ENCODE results near the gene PFKFB4. TPM values are rescaled to one million over a fixed set of nuclear protein-coding genes. Genes with fewer than 3 reads are reported as not detected.
A peak's percentile ranks its signal among the peaks of the same experiment; 100 is the strongest.

Gene PFKFB4
- total and polyA plus RNA-seq, 2 of the 4 experiments (the other 2 are of a cell fraction), result 16.9 to 17.0 TPM

GRCh38 chr3:48564667-48565066 lies 8.1 kb upstream of the PFKFB4 start:
- H3K4me3 ChIP-seq (ENCODE audit: insufficient read depth, low read depth, low read length), result no peak overlapping the region
- ChIA-PET CTCF (no interaction called here), POLR2A (ENCODE audit: unreplicated experiment) (no interaction called here)

More at GRCh38 chr3:48564667-48565066, 8.1 kb upstream of the PFKFB4 start:
- Histone ChIP-seq H2BK20ac (ENCODE audit: low read depth, low read length) (peak overlapping the region; percentile 79), H3K18ac (ENCODE audit: low read depth, low read length) (no peak overlapping the region), H4K91ac (ENCODE audit: insufficient read depth, low read depth, low read length) (peak overlapping the region; percentile 97), H4K8ac (ENCODE audit: low read depth in 2 of 2, low read length in 2 of 2) (peak overlapping the region; percentile 62 to 91; a peak in 2 of 4 replicates), H2AFZ (replicated peaks; ENCODE audit: low read length, poor library complexity) (no peak overlapping the region), H3K9ac (ENCODE audit: low read depth, low read length) (no peak overlapping the region), H4K20me1 (ENCODE audit: insufficient read depth, low read length) (no peaks in the 10 kb centered on the region; the same call in none of the 2 replicates), H3K4me2 (ENCODE audit: low read depth, low read length) (no peak overlapping the region), H3K4ac (ENCODE audit: low read depth, low read length) (peak overlapping the region; percentile 85), H2BK5ac (ENCODE audit: low read depth, low read length, poor library complexity, severe bottlenecking) (peak overlapping the region; percentile 78), H3K36me3 (ENCODE audit: control insufficient read depth, insufficient read depth, low read length) (peaks cover 41% of the 10 kb centered on the region), H3K79me1 (ENCODE audit: low read depth in 1 of 2, low read length in 2 of 2) (peaks cover 8 to 49% of the 10 kb centered on the region in 2 experiments; a peak in 3 of 4 replicates), H3K9me3 (ENCODE audit: control insufficient read depth, insufficient read depth, low read length) (no peaks in the 10 kb centered on the region), H3K56ac (ENCODE audit: extremely low read depth, insufficient read depth, low read length) (0 out of 2 replicates have a peak overlapping the region, but pooled peaks have one; percentile 2), H3K9me1 (ENCODE audit: insufficient read depth, low read length) (peaks cover 30% of the 10 kb centered on the region), H2BK15ac (ENCODE audit: low read depth, low read length) (no peak overlapping the region; the same call in 2 of the 3 replicates), H3K14ac (replicated peaks; ENCODE audit: low read depth, low read length) (peak overlapping the region; percentile 76; the same call in 1 of the 2 replicates), H4K5ac (ENCODE audit: low read depth, low read length) (peak overlapping the region; percentile 57; the same call in 1 of the 2 replicates), H2AK9ac (replicated peaks; ENCODE audit: low read depth, low read length, poor library complexity) (peak overlapping the region; percentile 97), H2BK120ac (ENCODE audit: low read depth, low read length) (peak overlapping the region; percentile 90), H3K27me3 (ENCODE audit: control insufficient read depth, insufficient read depth, low read length) (no peaks in the 10 kb centered on the region), H3K23ac (ENCODE audit: low read depth, low read length) (no peak overlapping the region), H3K4me1 (ENCODE audit: control insufficient read depth, insufficient read depth, low read length) (peaks cover 36% of the 10 kb centered on the region), H2AK5ac (ENCODE audit: low read depth, low read length) (peak overlapping the region; percentile 96), H3K27ac (ENCODE audit: insufficient read depth, low read length) (peak overlapping the region; percentile 47)
- TF ChIP-seq RAD21 (IDR thresholded peaks at IDR 0.05; ENCODE audit: low read length) (no peak), CEBPB (IDR thresholded peaks at IDR 0.05; ENCODE audit: low read depth, low read length) (no peak), MAZ (IDR thresholded peaks at IDR 0.05; ENCODE audit: borderline replicate concordance, low read depth, low read length) (no peak), POLR2A (IDR thresholded peaks at IDR 0.05; ENCODE audit: low read depth, low read length) (no peak), CHD1 (IDR thresholded peaks at IDR 0.05; ENCODE audit: low read depth, low read length) (no peak)
- TF ChIP-seq, protein P1, sequence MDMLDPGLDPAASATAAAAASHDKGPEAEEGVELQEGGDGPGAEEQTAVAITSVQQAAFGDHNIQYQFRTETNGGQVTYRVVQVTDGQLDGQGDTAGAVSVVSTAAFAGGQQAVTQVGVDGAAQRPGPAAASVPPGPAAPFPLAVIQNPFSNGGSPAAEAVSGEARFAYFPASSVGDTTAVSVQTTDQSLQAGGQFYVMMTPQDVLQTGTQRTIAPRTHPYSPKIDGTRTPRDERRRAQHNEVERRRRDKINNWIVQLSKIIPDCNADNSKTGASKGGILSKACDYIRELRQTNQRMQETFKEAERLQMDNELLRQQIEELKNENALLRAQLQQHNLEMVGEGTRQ (IDR thresholded peaks at IDR 0.05; ENCODE audit: low read depth, low read length), result no peak
- TF ChIP-seq, protein P2, sequence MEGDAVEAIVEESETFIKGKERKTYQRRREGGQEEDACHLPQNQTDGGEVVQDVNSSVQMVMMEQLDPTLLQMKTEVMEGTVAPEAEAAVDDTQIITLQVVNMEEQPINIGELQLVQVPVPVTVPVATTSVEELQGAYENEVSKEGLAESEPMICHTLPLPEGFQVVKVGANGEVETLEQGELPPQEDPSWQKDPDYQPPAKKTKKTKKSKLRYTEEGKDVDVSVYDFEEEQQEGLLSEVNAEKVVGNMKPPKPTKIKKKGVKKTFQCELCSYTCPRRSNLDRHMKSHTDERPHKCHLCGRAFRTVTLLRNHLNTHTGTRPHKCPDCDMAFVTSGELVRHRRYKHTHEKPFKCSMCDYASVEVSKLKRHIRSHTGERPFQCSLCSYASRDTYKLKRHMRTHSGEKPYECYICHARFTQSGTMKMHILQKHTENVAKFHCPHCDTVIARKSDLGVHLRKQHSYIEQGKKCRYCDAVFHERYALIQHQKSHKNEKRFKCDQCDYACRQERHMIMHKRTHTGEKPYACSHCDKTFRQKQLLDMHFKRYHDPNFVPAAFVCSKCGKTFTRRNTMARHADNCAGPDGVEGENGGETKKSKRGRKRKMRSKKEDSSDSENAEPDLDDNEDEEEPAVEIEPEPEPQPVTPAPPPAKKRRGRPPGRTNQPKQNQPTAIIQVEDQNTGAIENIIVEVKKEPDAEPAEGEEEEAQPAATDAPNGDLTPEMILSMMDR (conservative IDR thresholded peaks at IDR 0.05; ENCODE audit: low read depth, low read length), result no peak
- intact Hi-C loops (cut with micrococcal nuclease) (no loop called here), dilution Hi-C loops (cut with HindIII; ENCODE audit: low sequenced_read_pairs, unreplicated experiment) (no loop called here), in situ Hi-C loops (cut with MboI; ENCODE audit: low sequenced_read_pairs) (no loop called here)
- WGBS, 2 experiments (ENCODE audit: extremely low coverage in 2 of 2, insufficient read length in 1 of 2), result 40% methylated on average over 1 of the region's 11 CpGs; no CpG with 5 or more reads in 1 of the 2 experiments
- DNase-seq (no peak), ATAC-seq (ENCODE audit: low read depth) (no peak)
- BruUV-seq (replicated peaks), result no TSS peak
